ENCODE data around the gene ULK1.

ULK1 gene

DNA sequence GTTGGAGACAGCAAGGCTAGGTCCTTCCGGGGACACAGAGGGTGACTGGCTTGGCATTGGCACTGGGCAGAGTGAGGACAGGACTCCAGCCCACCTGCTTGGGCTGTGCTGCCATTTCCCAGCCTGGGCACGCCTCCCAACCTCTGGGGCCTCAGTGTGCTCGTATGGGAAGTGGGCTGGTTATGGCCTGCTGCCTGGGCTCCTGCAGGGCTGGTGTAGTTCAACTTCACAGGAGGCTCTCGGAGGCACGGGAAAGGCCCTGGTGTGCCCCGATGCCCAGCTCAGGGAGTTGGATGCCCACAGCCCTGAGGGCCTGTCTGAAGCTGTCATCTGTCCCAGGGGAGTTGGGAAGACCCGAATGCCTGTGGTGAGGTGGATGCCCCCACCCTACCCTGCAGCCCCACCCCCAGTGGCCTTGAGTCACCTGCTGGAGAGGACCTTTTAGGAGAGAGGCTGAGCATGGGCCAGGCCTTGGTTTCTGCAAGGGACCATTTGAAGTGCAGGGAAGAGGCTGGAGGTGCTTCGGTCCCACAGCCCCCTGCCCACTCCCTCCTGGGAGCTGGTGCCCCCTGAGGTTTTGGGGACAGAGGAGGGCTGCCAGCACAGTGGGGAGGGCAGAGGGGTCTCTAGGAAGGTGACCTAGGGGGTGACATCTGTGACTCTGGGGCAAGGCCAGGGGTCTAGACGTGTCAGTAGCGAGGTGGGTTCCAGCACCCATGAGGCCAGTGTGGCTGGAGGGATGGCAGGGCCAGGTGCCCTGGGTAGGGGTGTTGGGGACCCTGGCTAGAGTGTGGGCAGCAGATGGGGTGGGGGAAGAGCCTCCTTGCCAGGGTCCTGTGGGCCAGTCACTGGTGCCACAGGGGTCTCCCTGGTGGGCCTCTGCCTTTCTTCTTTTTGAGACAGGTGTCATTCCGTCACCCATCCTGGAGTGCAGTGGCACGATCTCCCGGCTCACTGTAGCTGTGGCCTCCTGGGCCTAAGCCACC lies 9.1 kb downstream of the ULK1 start:
- no peaks in the 10 kb centered on the region for H3K4me1 ChIP-seq (ENCODE audit: control insufficient read depth, insufficient read depth, low read length)
- ChIA-PET CTCF (no interaction called here), POLR2A (interaction anchor here (0.9 kb wide), 1 partner anchor 8 kb away, joined by 3 read pairs; no protein-coding TSS in a partner anchor)

DNA sequence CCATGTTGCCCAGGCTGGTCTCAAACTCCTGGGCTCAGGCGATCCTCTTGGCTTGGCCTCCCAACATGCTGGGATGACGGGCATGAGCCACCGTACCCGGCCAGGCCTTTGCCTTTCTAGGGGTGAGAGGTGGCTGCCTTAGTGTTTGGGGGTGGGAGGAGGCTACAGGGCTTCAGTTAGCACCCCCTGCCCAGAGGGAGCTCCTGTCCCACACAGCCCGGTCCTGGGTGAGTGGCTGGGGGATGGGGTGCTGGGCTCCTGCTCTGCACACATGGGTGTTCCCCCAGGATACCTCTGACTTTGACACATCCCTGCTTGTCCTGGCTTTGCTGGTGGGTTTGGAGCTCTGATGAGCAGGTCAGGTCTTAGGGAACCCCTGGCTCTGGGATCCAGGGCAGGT lies 9.9 kb downstream of the ULK1 start:
- CTCF ChIA-PET, result no interaction called here
- POLR2A ChIA-PET, result no interaction called here
- no peak overlapping the region for H3K27ac ChIP-seq (ENCODE audit: extremely low read depth, low read depth, low read length)

More for the DNA sequence above, 9.1 kb downstream of the ULK1 start:
- H3K36me3 ChIP-seq (ENCODE audit: control insufficient read depth in 2 of 2, insufficient read depth in 1 of 2, low read length in 2 of 2), result peaks cover 0 to 45% of the 10 kb centered on the region in 2 experiments; a peak in 2 of 3 replicates
- no peaks in the 10 kb centered on the region for H3K9me3 ChIP-seq (ENCODE audit: control insufficient read depth, insufficient read depth, low read depth, low read length)
- H3K27ac ChIP-seq (ENCODE audit: extremely low read depth, low read depth, low read length), result no peak overlapping the region
- H3K4me3 ChIP-seq (ENCODE audit: low read depth, low read length), result no peak overlapping the region
- peak; percentile 12; the same call in 1 of the 2 replicates for TF ChIP-seq GLIS2 (tag by site-specific recombination; IDR thresholded peaks at IDR 0.05)
- TF ChIP-seq, protein P1, sequence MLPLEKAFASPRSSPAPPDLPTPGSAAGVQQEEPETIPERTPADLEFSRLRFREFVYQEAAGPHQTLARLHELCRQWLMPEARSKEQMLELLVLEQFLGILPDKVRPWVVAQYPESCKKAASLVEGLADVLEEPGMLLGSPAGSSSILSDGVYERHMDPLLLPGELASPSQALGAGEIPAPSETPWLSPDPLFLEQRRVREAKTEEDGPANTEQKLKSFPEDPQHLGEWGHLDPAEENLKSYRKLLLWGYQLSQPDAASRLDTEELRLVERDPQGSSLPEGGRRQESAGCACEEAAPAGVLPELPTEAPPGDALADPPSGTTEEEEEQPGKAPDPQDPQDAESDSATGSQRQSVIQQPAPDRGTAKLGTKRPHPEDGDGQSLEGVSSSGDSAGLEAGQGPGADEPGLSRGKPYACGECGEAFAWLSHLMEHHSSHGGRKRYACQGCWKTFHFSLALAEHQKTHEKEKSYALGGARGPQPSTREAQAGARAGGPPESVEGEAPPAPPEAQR (tag by site-specific recombination; IDR thresholded peaks at IDR 0.05), result no peak
- TF ChIP-seq, protein P2, sequence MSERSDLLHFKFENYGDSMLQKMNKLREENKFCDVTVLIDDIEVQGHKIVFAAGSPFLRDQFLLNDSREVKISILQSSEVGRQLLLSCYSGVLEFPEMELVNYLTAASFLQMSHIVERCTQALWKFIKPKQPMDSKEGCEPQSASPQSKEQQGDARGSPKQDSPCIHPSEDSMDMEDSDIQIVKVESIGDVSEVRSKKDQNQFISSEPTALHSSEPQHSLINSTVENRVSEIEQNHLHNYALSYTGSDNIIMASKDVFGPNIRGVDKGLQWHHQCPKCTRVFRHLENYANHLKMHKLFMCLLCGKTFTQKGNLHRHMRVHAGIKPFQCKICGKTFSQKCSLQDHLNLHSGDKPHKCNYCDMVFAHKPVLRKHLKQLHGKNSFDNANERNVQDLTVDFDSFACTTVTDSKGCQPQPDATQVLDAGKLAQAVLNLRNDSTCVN (tag by site-specific recombination; optimal IDR thresholded peaks at IDR 0.05), result peak; percentile 14
- no peak for TF ChIP-seq ZNF433 (tag by site-specific recombination; IDR thresholded peaks at IDR 0.05; ENCODE audit: low read depth)

More for the DNA sequence above, 9.9 kb downstream of the ULK1 start:
- peaks cover 0 to 52% of the 10 kb centered on the region in 2 experiments; a peak in 2 of 3 replicates for H3K36me3 ChIP-seq (ENCODE audit: control insufficient read depth in 2 of 2, insufficient read depth in 1 of 2, low read length in 2 of 2)
- TF ChIP-seq ZNF785 (tag by site-specific recombination; IDR thresholded peaks at IDR 0.05), result no peak
- no peak for TF ChIP-seq ZNF114 (tag by site-specific recombination; IDR thresholded peaks at IDR 0.05)
- no peak for TF ChIP-seq ZNF350 (tag by site-specific recombination; IDR thresholded peaks at IDR 0.05)
- no peak for TF ChIP-seq ZBTB7A (tag by site-specific recombination; IDR thresholded peaks at IDR 0.05; ENCODE audit: low read depth)
- TF ChIP-seq, protein P3, sequence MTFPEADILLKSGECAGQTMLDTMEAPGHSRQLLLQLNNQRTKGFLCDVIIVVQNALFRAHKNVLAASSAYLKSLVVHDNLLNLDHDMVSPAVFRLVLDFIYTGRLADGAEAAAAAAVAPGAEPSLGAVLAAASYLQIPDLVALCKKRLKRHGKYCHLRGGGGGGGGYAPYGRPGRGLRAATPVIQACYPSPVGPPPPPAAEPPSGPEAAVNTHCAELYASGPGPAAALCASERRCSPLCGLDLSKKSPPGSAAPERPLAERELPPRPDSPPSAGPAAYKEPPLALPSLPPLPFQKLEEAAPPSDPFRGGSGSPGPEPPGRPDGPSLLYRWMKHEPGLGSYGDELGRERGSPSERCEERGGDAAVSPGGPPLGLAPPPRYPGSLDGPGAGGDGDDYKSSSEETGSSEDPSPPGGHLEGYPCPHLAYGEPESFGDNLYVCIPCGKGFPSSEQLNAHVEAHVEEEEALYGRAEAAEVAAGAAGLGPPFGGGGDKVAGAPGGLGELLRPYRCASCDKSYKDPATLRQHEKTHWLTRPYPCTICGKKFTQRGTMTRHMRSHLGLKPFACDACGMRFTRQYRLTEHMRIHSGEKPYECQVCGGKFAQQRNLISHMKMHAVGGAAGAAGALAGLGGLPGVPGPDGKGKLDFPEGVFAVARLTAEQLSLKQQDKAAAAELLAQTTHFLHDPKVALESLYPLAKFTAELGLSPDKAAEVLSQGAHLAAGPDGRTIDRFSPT (tag by site-specific recombination; IDR thresholded peaks at IDR 0.05), result no peak
- no peak for TF ChIP-seq ZNF202 (tag by site-specific recombination; IDR thresholded peaks at IDR 0.05; ENCODE audit: borderline replicate concordance)
- TF ChIP-seq, protein P4, sequence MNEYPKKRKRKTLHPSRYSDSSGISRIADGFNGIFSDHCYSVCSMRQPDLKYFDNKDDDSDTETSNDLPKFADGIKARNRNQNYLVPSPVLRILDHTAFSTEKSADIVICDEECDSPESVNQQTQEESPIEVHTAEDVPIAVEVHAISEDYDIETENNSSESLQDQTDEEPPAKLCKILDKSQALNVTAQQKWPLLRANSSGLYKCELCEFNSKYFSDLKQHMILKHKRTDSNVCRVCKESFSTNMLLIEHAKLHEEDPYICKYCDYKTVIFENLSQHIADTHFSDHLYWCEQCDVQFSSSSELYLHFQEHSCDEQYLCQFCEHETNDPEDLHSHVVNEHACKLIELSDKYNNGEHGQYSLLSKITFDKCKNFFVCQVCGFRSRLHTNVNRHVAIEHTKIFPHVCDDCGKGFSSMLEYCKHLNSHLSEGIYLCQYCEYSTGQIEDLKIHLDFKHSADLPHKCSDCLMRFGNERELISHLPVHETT (tag by site-specific recombination; IDR thresholded peaks at IDR 0.05), result no peak
- TF ChIP-seq, protein P5, sequence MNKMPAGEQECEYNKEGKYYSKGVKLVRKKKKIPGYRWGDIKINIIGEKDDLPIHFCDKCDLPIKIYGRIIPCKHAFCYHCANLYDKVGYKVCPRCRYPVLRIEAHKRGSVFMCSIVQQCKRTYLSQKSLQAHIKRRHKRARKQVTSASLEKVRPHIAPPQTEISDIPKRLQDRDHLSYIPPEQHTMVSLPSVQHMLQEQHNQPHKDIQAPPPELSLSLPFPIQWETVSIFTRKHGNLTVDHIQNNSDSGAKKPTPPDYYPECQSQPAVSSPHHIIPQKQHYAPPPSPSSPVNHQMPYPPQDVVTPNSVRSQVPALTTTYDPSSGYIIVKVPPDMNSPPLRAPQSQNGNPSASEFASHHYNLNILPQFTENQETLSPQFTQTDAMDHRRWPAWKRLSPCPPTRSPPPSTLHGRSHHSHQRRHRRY (tag by site-specific recombination; IDR thresholded peaks at IDR 0.05), result no peak
- no peak for TF ChIP-seq IKZF3 (tag by site-specific recombination; IDR thresholded peaks at IDR 0.05)
- H3K4me1 ChIP-seq (ENCODE audit: control insufficient read depth, insufficient read depth, low read length), result no peaks in the 10 kb centered on the region
- no peak overlapping the region for H3K4me3 ChIP-seq (ENCODE audit: low read depth, low read length)
- H3K9me3 ChIP-seq (ENCODE audit: control insufficient read depth, insufficient read depth, low read depth, low read length), result no peaks in the 10 kb centered on the region
